Measurements from ENCODE around the gene SIT1.
A peak's percentile ranks its signal among the peaks of the same experiment; 100 is the strongest.

Gene SIT1

GRCh38 chr9:35682520-35683315 lies 32.0 kb upstream of the SIT1 start:
- DNase-seq (ENCODE audit: low read depth in 4 of 4, low spot score in 1 of 4) = no peak

- DNase-seq (ENCODE audit: low read depth in 4 of 4, low spot score in 1 of 4) = no peak
These were observed 31.3 kb upstream of the SIT1 start for GRCh38 chr9:35682051-35682450.

- no peak for DNase-seq (ENCODE audit: low read depth in 4 of 4, low spot score in 1 of 4)
These were observed 30.7 kb upstream of the SIT1 start for GRCh38 chr9:35681341-35682002.

DNA sequence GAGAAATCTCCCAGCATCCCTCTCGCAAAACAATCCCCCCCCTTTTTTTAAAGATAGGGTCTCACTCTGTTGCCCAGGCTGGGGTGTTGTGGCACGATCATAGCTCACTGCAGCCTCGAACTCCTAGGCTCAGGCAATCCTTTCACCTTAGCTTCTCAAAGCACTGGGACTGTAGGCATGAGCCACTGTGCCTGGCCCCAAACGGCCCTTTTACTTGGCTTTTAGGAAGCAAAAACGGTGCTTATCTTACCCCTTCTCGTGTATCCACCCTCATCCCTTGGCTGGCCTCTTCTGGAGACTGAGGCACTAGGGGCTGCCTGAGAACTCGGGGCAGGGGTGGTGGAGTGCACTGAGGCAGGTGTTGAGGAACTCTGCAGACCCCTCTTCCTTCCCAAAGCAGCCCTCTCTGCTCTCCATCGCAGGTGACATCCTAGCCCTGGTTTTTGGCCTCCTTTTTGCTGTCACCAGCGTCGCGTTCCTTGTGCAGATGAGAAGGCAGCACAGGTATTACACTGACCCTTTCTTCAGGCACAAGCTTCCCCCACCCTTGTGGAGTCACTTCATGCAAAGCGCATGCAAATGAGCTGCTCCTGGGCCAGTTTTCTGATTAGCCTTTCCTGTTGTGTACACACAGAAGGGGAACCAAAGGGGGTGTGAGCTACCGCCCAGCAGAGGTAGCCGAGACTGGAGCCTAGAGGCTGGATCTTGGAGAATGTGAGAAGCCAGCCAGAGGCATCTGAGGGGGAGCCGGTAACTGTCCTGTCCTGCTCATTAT lies 29.8 kb upstream of the SIT1 start:
- no peak for DNase-seq (ENCODE audit: low read depth in 4 of 4, low spot score in 1 of 4)

- DNase-seq (ENCODE audit: low read depth in 4 of 4, low spot score in 1 of 4) = no peak
These were observed 29.1 kb upstream of the SIT1 start for GRCh38 chr9:35679766-35680330.

DNA sequence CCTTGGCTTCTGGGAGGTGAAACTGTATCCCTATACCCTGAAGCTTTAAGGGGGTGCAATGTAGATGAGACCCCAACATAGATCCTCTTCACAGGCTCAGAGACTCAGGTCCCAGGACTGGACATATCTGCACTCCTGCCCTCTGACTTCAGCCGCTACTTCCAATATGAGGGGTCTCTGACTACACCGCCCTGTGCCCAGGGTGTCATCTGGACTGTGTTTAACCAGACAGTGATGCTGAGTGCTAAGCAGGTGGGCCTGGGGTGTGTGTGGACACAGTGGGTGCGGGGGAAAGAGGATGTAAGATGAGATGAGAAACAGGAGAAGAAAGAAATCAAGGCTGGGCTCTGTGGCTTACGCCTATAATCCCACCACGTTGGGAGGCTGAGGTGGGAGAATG lies 28.4 kb upstream of the SIT1 start:
- no peak for DNase-seq (ENCODE audit: low read depth in 4 of 4, low spot score in 1 of 4)

DNA sequence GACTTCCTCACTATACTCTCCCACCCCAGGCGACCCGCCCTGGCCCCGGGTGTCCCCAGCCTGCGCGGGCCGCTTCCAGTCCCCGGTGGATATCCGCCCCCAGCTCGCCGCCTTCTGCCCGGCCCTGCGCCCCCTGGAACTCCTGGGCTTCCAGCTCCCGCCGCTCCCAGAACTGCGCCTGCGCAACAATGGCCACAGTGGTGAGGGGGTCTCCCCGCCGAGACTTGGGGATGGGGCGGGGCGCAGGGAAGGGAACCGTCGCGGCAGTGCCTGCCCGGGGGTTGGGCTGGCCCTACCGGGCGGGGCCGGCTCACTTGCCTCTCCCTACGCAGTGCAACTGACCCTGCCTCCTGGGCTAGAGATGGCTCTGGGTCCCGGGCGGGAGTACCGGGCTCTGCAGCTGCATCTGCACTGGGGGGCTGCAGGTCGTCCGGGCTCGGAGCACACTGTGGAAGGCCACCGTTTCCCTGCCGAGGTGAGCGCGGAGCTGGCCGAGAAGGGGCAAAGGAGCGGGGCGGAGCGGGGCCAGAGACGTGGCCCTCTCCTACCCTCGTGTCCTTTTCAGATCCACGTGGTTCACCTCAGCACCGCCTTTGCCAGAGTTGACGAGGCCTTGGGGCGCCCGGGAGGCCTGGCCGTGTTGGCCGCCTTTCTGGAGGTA lies 25.1 kb upstream of the SIT1 start:
- DNase-seq (ENCODE audit: low read depth in 4 of 4, low spot score in 1 of 4) = no peak

DNA sequence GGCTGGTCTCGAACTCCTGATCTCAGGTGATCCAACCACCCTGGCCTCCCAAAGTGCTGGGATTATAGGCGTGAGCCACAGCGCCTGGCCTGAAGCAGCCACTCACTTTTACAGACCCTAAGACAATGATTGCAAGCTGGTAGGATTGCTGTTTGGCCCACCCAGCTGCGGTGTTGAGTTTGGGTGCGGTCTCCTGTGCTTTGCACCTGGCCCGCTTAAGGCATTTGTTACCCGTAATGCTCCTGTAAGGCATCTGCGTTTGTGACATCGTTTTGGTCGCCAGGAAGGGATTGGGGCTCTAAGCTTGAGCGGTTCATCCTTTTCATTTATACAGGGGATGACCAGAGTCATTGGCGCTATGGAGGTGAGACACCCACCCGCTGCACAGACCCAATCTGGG lies 24.5 kb upstream of the SIT1 start:
- no peak for DNase-seq (ENCODE audit: low read depth in 4 of 4, low spot score in 1 of 4)

DNA sequence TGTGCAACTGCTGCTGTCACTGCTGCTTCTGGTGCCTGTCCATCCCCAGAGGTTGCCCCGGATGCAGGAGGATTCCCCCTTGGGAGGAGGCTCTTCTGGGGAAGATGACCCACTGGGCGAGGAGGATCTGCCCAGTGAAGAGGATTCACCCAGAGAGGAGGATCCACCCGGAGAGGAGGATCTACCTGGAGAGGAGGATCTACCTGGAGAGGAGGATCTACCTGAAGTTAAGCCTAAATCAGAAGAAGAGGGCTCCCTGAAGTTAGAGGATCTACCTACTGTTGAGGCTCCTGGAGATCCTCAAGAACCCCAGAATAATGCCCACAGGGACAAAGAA lies 23.3 kb upstream of the SIT1 start:
- no peak for DNase-seq (ENCODE audit: low read depth in 4 of 4, low spot score in 1 of 4)

DNA sequence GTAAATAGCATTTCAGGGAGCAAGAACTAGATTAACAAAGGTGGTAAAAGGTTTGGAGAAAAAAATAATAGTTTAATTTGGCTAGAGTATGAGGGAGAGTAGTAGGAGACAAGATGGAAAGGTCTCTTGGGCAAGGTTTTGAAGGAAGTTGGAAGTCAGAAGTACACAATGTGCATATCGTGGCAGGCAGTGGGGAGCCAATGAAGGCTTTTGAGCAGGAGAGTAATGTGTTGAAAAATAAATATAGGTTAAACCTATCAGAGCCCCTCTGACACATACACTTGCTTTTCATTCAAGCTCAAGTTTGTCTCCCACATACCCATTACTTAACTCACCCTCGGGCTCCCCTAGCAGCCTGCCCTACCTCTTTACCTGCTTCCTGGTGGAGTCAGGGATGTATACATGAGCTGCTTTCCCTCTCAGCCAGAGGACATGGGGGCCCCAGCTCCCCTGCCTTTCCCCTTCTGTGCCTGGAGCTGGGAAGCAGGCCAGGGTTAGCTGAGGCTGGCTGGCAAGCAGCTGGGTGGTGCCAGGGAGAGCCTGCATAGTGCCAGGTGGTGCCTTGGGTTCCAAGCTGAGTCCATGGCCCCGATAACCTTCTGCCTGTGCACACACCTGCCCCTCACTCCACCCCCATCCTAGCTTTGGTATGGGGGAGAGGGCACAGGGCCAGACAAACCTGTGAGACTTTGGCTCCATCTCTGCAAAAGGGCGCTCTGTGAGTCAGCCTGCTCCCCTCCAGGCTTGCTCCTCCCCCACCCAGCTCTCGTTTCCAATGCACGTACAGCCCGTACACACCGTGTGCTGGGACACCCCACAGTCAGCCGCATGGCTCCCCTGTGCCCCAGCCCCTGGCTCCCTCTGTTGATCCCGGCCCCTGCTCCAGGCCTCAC lies 22.6 kb upstream of the SIT1 start, which contains the start of gene CA9:
Gene CA9 (plus strand): TSS at position 797 of the 893 bp plus-strand sequence. CDS start 32 bp downstream, at position 829.
- no peak for DNase-seq (ENCODE audit: low read depth in 4 of 4, low spot score in 1 of 4)

DNA sequence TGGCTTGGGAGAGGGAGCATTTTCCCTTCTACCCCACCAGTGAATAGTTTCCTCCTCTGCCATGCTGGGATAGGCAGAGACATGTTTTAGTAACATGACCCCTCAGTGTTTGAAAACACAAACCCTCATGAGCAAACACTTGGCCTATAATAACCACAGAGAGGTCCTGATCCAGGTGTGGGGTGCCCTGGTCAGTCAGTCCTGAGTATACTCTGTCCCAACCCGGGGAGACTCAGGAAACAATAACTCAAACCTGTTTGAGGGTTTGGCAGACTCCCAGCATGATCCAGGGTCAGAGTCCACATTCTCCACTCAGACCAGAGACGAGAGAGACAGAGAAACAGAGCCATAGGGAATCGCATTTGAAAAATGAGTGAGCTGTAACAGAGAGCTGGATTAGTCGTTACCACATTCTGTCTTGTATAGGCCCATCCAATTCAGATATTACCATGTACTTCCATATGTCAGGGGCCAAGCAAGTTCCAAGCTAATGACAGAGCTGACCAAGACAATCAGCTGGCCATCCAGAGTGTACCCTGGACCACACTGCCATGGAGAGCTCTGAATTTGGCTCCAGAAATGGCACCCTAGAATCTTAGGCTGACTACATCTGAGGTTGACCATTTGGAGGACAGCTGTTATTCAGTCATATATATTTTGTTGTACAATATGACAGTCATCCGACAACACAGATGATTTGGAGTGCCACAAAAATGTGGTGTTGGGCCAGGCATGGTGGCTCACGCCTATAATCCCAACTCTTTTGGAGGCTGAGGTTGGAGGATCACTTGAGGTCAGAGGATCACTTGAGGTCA lies 18.8 kb upstream of the SIT1 start:
- DNase-seq (ENCODE audit: low read depth in 4 of 4, low spot score in 1 of 4) = no peak

DNA sequence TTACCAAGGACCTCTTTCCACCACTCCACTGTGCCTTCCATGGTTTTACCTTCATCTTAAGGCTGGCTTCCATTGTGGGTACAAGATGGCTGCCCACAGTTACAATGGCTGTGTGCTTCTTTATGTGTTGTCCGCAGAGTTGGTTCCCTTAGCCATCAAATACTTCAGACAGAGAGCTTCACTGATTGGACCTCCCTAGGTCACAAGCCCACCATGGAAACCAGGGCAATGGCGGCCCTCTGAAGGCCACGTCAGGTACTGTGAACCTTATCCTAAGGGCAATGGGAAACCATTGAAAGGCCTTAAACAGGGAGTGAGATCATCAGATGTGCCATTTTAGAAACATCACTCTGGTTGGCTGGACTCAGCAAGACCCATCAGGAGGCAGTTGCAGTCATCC lies 17.2 kb upstream of the SIT1 start:
- DNase-seq (ENCODE audit: low read depth in 4 of 4, low spot score in 1 of 4) = no peak

- no peak for DNase-seq (ENCODE audit: low read depth in 4 of 4, low spot score in 1 of 4)
These were observed 15.8 kb upstream of the SIT1 start for GRCh38 chr9:35666549-35666948.

DNA sequence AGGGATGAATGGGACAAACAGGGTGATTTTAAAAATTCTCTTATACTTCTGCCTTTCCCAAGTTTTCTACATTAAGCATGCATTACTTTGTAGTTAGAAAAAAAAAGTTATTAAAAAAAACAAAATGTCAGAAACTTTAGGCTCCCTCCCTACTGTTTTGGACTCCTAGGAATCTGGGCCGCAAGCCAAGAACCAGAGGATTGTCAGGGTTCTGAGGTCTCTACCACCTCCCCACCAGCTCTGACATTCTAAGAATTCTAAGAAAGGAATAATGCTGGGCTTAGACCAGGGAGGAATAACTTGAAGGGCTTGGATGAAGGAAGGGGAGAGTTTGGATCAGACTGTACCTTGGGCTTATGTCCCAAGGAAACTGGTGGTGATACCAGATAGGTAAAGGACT lies 15.3 kb upstream of the SIT1 start:
- DNase-seq (ENCODE audit: low read depth in 4 of 4, low spot score in 1 of 4) = no peak

DNA sequence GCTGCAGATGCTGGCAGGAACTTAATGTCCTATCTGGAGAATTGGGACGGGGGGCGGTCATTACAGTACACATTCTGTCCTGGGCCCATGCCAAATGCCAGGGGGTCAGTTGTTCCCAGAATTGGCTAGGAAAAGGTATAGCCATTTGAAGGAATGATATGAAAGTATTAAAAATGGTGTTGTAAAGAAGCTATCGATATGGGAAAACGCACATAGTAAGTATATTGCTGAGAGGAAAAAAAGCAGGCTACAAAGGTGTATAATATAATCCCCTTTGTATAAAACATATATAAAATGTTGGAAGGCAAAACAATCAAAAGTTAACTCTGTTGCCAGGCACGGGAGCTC lies 14.7 kb upstream of the SIT1 start:
- DNase-seq (ENCODE audit: low read depth in 4 of 4, low spot score in 1 of 4) = no peak

GRCh38 chr9:35664531-35665470 lies 14.1 kb upstream of the SIT1 start, which contains the start of gene ARHGEF39:
Gene ARHGEF39 (minus strand): TSS chr9:35665195. CDS start chr9:35665169, 26 bp downstream.
- peak in 3 of 4 experiments; percentile 42 to 73 (median 56) for DNase-seq (ENCODE audit: low read depth in 4 of 4, low spot score in 1 of 4)

- DNase-seq (ENCODE audit: low read depth in 4 of 4, low spot score in 1 of 4) = no peak
These were observed 11.7 kb upstream of the SIT1 start for GRCh38 chr9:35662437-35662836.

- no peak for DNase-seq (ENCODE audit: low read depth in 4 of 4, low spot score in 1 of 4)
These were observed 11.1 kb upstream of the SIT1 start for GRCh38 chr9:35661756-35662350.

All from stimulated activated CD4-positive, alpha-beta T cell treated with anti-CD3 and anti-CD28 coated beads, Interleukin-1b, Interleukin-23, amount 100 ng/mL, for 24 hours (primary cell).